ENCODE results near the gene ZNF592. TPM values are rescaled to one million over a fixed set of nuclear protein-coding genes. Genes with fewer than 3 reads are reported as not detected.
"Not testable (repeated sequence)": the region's sequence is repeated elsewhere in the genome, so short reads cannot be mapped to it uniquely, and the experiment has no call there.

ZNF592 gene
- total RNA-seq, 1 donor: 11.2 TPM

GRCh38 chr15:84747416-84748273 lies 747 bp upstream of the ZNF592 start:
- peak; percentile 4 for TF ChIP-seq CTCF (IDR thresholded peaks at IDR 0.05; ENCODE audit: insufficient read depth, low read depth, low read length)
- peak; percentile 75 for DNase-seq (ENCODE audit: low read depth)
- peak overlapping the region; percentile 68 for H3K4me3 ChIP-seq (ENCODE audit: low read depth, low read length)

- TF ChIP-seq CTCF (IDR thresholded peaks at IDR 0.05; ENCODE audit: insufficient read depth, low read depth, low read length): peak; percentile 6
- DNase-seq (ENCODE audit: low read depth): peak; percentile 34
Measured at GRCh38 chr15:84749111-84749991, 959 bp downstream of the ZNF592 start.

GRCh38 chr15:84750583-84751092 lies 2.2 kb downstream of the ZNF592 start:
- DNase-seq (ENCODE audit: low read depth): no peak

More at GRCh38 chr15:84749111-84749991, 959 bp downstream of the ZNF592 start:
- peak overlapping the region; percentile 97 for H3K4me3 ChIP-seq (ENCODE audit: low read depth, low read length)

GRCh38 chr15:84751721-84752120 lies 3.3 kb downstream of the ZNF592 start:
- DNase-seq (ENCODE audit: low read depth): not testable (repeated sequence)

More at GRCh38 chr15:84750583-84751092, 2.2 kb downstream of the ZNF592 start:
- no peak for TF ChIP-seq CTCF (IDR thresholded peaks at IDR 0.05; ENCODE audit: insufficient read depth, low read depth, low read length)
- peak overlapping the region; percentile 30 for H3K4me3 ChIP-seq (ENCODE audit: low read depth, low read length)

GRCh38 chr15:84752195-84752594 lies 3.8 kb downstream of the ZNF592 start:
- no peak overlapping the region for H3K4me3 ChIP-seq (ENCODE audit: low read depth, low read length)
- DNase-seq (ENCODE audit: low read depth): no peak
- TF ChIP-seq CTCF (IDR thresholded peaks at IDR 0.05; ENCODE audit: insufficient read depth, low read depth, low read length): no peak

More at GRCh38 chr15:84751721-84752120, 3.3 kb downstream of the ZNF592 start:
- H3K4me3 ChIP-seq (ENCODE audit: low read depth, low read length): not testable (repeated sequence)

- DNase-seq (ENCODE audit: low read depth): peak; percentile 39
- H3K4me3 ChIP-seq (ENCODE audit: low read depth, low read length): no peak overlapping the region
- no peak for TF ChIP-seq CTCF (IDR thresholded peaks at IDR 0.05; ENCODE audit: insufficient read depth, low read depth, low read length)
Measured at GRCh38 chr15:84752700-84753099, 4.3 kb downstream of the ZNF592 start.

GRCh38 chr15:84754889-84755288 lies 6.5 kb downstream of the ZNF592 start:
- DNase-seq (ENCODE audit: low read depth); H3K4me3 ChIP-seq (ENCODE audit: low read depth, low read length): not testable (repeated sequence)
